Osteoblast (primary cell): ENCODE data around the gene RNF14. TPM values are rescaled to one million over a fixed set of nuclear protein-coding genes. Genes with fewer than 3 reads are reported as not detected.
"Not testable (repeated sequence)": the region's sequence is repeated elsewhere in the genome, so short reads cannot be mapped to it uniquely, and the experiment has no call there.

ENCODE experiments used
- DNase-seq: peaks from one replicate; pipeline ENCODE4 v3.0.0; 2011; ENCODE audit warnings: low spot score, mixed read lengths; ENCODE audit not compliant: insufficient read length; ENCODE audit errors: missing footprints
- H2AFZ ChIP-seq: 2 replicates; pipeline ENCODE4 v1.6.0; 2011; ENCODE audit warnings: mild to moderate bottlenecking, low read length
- H3K27ac ChIP-seq: 2 replicates; pipeline ENCODE4 v1.5.1; 2011; ENCODE audit warnings: mild to moderate bottlenecking, low read depth, low read length, moderate library complexity
- H3K27me3 ChIP-seq: 2 replicates; pipeline ENCODE4 v1.6.0; 2012; ENCODE audit warnings: mild to moderate bottlenecking, control low read depth, inconsistent platforms, low read length, moderate library complexity; ENCODE audit not compliant: insufficient read depth
- H3K36me3 ChIP-seq: 2 replicates; pipeline ENCODE4 v1.5.1; 2011; ENCODE audit warnings: mild to moderate bottlenecking, low read length, control low read depth, moderate library complexity; ENCODE audit not compliant: insufficient read depth
- H3K4me1 ChIP-seq: 2 replicates; pipeline ENCODE4 v1.5.1; 2011; ENCODE audit warnings: mild to moderate bottlenecking, low read length, control low read depth, moderate library complexity; ENCODE audit not compliant: insufficient read depth
- H3K4me2 ChIP-seq: 2 replicates; pipeline ENCODE4 v1.6.0; 2011; ENCODE audit warnings: mild to moderate bottlenecking, low read length; ENCODE audit not compliant: insufficient read depth
- H3K4me3 ChIP-seq: fragments of 200-600 bp; sonication (generic); 3 replicates; pipeline ENCODE4 v1.5.1; 2012; ENCODE audit warnings: mild to moderate bottlenecking, low read length, inconsistent platforms; ENCODE audit not compliant: insufficient read depth
- H3K79me2 ChIP-seq: 2 replicates; pipeline ENCODE4 v1.6.0; 2012; ENCODE audit warnings: mild to moderate bottlenecking, low read length, control low read depth, inconsistent platforms; ENCODE audit not compliant: insufficient read depth
- H3K9me3 ChIP-seq: 2 replicates; pipeline ENCODE4 v1.5.1; 2011; ENCODE audit warnings: low read depth, low read length, control low read depth
- H4K20me1 ChIP-seq: 2 replicates; pipeline ENCODE4 v1.6.0; 2012; ENCODE audit warnings: mild to moderate bottlenecking, low read length, control low read depth; ENCODE audit not compliant: insufficient read depth
- CTCF ChIP-seq: IDR thresholded peaks from 2 replicates; pipeline ENCODE4 v1.5.1; 2011; ENCODE audit warnings: mild to moderate bottlenecking, low read depth, low read length, moderate library complexity; ENCODE audit errors: extremely low read depth
- total RNA-seq: library from RNA; depleted of rRNA; stranded (reverse); fragments of >200 nt; gene quantifications from 2 replicates; pipeline ENCODE4 v1.2.3, GENCODE V29; 2012

Gene RNF14
- total RNA-seq, 1 donor = 90.8 TPM

- Histone ChIP-seq H3K4me2 (no peak overlapping the region), H3K27ac (no peak overlapping the region), H3K4me1 (no peaks in the 10 kb centered on the region), H3K79me2 (no peaks in the 10 kb centered on the region), H4K20me1 (no peaks in the 10 kb centered on the region), H3K9me3 (no peaks in the 10 kb centered on the region), H2AFZ (no peak overlapping the region), H3K27me3 (peaks cover 19% of the 10 kb centered on the region), H3K4me3 (no peak overlapping the region), H3K36me3 (no peaks in the 10 kb centered on the region)
- DNase-seq = no peak
- TF ChIP-seq CTCF = no peak
Observed at GRCh38 chr5:142034994-142035393, 66.1 kb downstream of the RNF14 start.

GRCh38 chr5:142036918-142037317 lies 68.0 kb downstream of the RNF14 start:
- TF ChIP-seq CTCF = no peak
- Histone ChIP-seq H3K9me3 (no peaks in the 10 kb centered on the region), H3K4me3 (no peak overlapping the region), H3K79me2 (no peaks in the 10 kb centered on the region), H3K4me2 (no peak overlapping the region), H3K36me3 (no peaks in the 10 kb centered on the region), H3K27ac (no peak overlapping the region), H3K4me1 (no peaks in the 10 kb centered on the region), H4K20me1 (no peaks in the 10 kb centered on the region), H2AFZ (no peak overlapping the region), H3K27me3 (peaks cover 8% of the 10 kb centered on the region)
- no peak for DNase-seq

- not testable (repeated sequence) for H3K36me3 ChIP-seq, H3K27ac ChIP-seq, H2AFZ ChIP-seq, H3K4me3 ChIP-seq, H3K4me1 ChIP-seq, H3K27me3 ChIP-seq, H3K9me3 ChIP-seq, H3K4me2 ChIP-seq, H3K79me2 ChIP-seq, DNase-seq, H4K20me1 ChIP-seq
Observed at GRCh38 chr5:142037599-142037998, 68.7 kb downstream of the RNF14 start.

GRCh38 chr5:142038735-142039134 lies 69.8 kb downstream of the RNF14 start:
- Histone ChIP-seq H4K20me1 (no peaks in the 10 kb centered on the region), H3K4me3 (no peak overlapping the region), H3K4me1 (no peaks in the 10 kb centered on the region), H3K4me2 (no peak overlapping the region), H3K9me3 (no peaks in the 10 kb centered on the region), H3K27me3 (no peaks in the 10 kb centered on the region), H3K79me2 (no peaks in the 10 kb centered on the region), H2AFZ (no peak overlapping the region), H3K27ac (no peak overlapping the region), H3K36me3 (no peaks in the 10 kb centered on the region)
- no peak for TF ChIP-seq CTCF
- no peak for DNase-seq

Other genes starting within 250 kb of the RNF14 start
- gene PCDH1, start 90.7 kb upstream of the RNF14 start, total RNA-seq = 0.29 and 1.4 TPM in 2 replicates
- 50.1 and 52.1 TPM in 2 replicates for gene DELE1, start 45.2 kb upstream of the RNF14 start, total RNA-seq
- under 0.01 TPM in 1 of 2 replicates, not detected in the other for gene PCDH12, start 10.9 kb upstream of the RNF14 start, total RNA-seq
- gene GNPDA1, start 43.9 kb downstream of the RNF14 start, total RNA-seq = 56.5 and 65.1 TPM in 2 replicates
- gene NDFIP1, start 139.7 kb downstream of the RNF14 start, total RNA-seq = 87.5 and 115 TPM in 2 replicates